Smooth muscle cell (in vitro differentiated cells): ENCODE data around the gene CAPZA1. TPM values are rescaled to one million over a fixed set of nuclear protein-coding genes. Genes with fewer than 3 reads are reported as not detected.
A peak's percentile ranks its signal among the peaks of the same experiment; 100 is the strongest.
"Not testable (repeated sequence)": the region's sequence is repeated elsewhere in the genome, so short reads cannot be mapped to it uniquely, and the experiment has no call there.

ENCODE experiments used
- DNase-seq: peaks from one replicate; lab custom pipeline; 2025; ENCODE audit not compliant: unreplicated experiment; lab: John Stamatoyannopoulos, UW
- H2AFZ ChIP-seq: fragments of 200-600 bp; sonication (generic); 2 replicates; pipeline ENCODE4 v1.6.0; 2016; ENCODE audit warnings: antibody characterized with exemption, low read depth, mild to moderate bottlenecking
- H3F3A ChIP-seq: fragments of 200-600 bp; sonication (generic); 2 replicates; pipeline ENCODE4 v1.6.0; 2017; ENCODE audit warnings: antibody characterized with exemption, low read depth
- H3K27ac ChIP-seq: fragments of 200-600 bp; sonication (generic); 2 replicates; pipeline ENCODE4 v1.5.1; 2016; ENCODE audit warnings: low read depth, mild to moderate bottlenecking
- H3K27me3 ChIP-seq: fragments of 200-600 bp; sonication (generic); 2 replicates; pipeline ENCODE4 v1.6.1; 2016; ENCODE audit warnings: low read depth, mild to moderate bottlenecking
- H3K36me3 ChIP-seq: fragments of 200-600 bp; sonication (generic); 2 replicates; pipeline ENCODE4 v1.5.1; 2016; ENCODE audit warnings: low read depth
- H3K4me1 ChIP-seq: fragments of 200-600 bp; sonication (generic); 2 replicates; pipeline ENCODE4 v1.5.1; 2016; ENCODE audit warnings: low read depth
- H3K4me2 ChIP-seq: fragments of 200-600 bp; sonication (generic); 2 replicates; pipeline ENCODE4 v1.6.0; 2016; ENCODE audit warnings: mild to moderate bottlenecking
- H3K4me3 ChIP-seq: fragments of 200-600 bp; sonication (generic); 2 replicates; pipeline ENCODE4 v1.5.1; 2016; ENCODE audit warnings: mild to moderate bottlenecking
- H3K79me2 ChIP-seq: fragments of 200-600 bp; sonication (generic); 2 replicates; pipeline ENCODE4 v1.6.0; 2016; ENCODE audit warnings: low read depth, mild to moderate bottlenecking
- H3K9ac ChIP-seq: fragments of 200-600 bp; sonication (generic); 2 replicates; pipeline ENCODE4 v1.6.0; 2016; ENCODE audit warnings: low read depth
- H3K9me3 ChIP-seq: fragments of 200-600 bp; sonication (generic); replicated peaks from 2 replicates; pipeline ENCODE4 v1.5.1; 2016; ENCODE audit warnings: low read depth
- H4K20me1 ChIP-seq: fragments of 200-600 bp; sonication (generic); 2 replicates; pipeline ENCODE4 v1.6.0; 2016; ENCODE audit warnings: low read depth
- WGBS: methylation state at CpG from one replicate; pipeline ENCODE4 v1.1.7; 2016; ENCODE audit warnings: low lambda C conversion rate; 5-methylcytosine and 5-hydroxymethylcytosine counted together
- polyA plus RNA-seq: library from polyadenylated mRNA; unstranded; fragments of >200 nt; fragmentation: Nextera tagmentation; extraction: Ambion mirVana; gene quantifications from 2 replicates; pipeline ENCODE4 v1.2.1, GENCODE V29; 2016
- total RNA-seq: library from RNA; depleted of rRNA; stranded (reverse); fragments of >200 nt; gene quantifications from 2 replicates; pipeline ENCODE4 v1.2.3, GENCODE V29; 2014
- TF ChIP-seq, protein P1 (sequence below): fragments of 200-600 bp; sonication (generic); IDR thresholded peaks from 2 replicates; pipeline ENCODE4 v1.5.1; 2017; ENCODE audit warnings: borderline replicate concordance, mild to moderate bottlenecking, antibody characterized with exemption; ENCODE audit not compliant: insufficient read depth, poor library complexity, severe bottlenecking

Gene CAPZA1
- total and polyA plus RNA-seq, 2 experiments from 2014 or later, result 100 to 264 TPM

DNA sequence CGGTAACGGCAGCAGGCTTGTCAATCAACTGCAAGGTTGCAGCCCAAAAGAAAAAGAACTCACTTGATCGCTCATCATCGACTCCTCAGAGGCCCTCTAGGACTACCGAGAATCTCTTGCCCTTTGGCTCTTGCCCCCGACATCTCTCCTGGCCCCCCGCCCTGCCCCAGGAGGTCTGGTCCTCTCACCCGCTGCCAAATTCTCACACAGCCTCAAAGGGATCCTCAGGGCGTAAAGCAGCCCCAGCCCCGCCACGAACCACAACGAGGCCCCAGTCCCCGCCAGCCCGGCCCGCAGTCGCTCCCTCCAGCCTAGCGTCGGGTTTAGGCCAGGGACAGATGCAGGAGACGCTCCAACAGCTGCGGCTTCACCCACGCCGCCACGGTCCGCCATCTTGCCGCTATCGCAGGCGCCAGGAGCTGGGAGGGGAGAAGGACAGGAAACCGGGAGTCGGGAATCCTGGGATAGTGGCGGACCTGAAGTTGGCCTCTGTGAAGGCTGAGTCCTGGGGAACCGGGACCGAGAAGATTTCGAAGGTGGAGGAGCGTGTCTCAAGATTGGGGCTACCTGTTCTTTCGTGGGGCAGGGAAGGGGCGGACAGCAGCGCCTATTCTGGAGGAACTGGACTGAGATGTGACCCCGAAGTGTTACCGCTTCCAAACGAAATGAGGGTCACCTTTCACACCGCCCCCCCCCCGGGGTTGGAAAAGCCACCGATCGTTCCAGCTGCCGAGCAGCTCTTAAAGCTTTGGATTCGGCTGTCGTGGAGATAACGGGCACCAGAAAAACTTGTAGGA lies 713 bp upstream of the CAPZA1 start, which contains the start of gene ST7L:
TSS of gene ST7L (minus strand) at position 421 of the 797 bp plus-strand sequence. CDS start at position 393, 28 bp downstream.
- peak within 1 kb of the TSS; percentile 73 for H2AFZ ChIP-seq
- peaks cover 79% of the 10 kb centered on the region for H3K79me2 ChIP-seq
- H3K4me2 ChIP-seq, result peak within 1 kb of the TSS; percentile 94
- under 1% methylated on average over 46 of the region's 48 CpGs for WGBS
- peaks cover 4% of the 10 kb centered on the region for H3F3A ChIP-seq
- no peaks in the 10 kb centered on the region for H3K27me3 ChIP-seq
- H4K20me1 ChIP-seq, result peaks cover 37% of the 10 kb centered on the region
- TF ChIP-seq, protein P1, sequence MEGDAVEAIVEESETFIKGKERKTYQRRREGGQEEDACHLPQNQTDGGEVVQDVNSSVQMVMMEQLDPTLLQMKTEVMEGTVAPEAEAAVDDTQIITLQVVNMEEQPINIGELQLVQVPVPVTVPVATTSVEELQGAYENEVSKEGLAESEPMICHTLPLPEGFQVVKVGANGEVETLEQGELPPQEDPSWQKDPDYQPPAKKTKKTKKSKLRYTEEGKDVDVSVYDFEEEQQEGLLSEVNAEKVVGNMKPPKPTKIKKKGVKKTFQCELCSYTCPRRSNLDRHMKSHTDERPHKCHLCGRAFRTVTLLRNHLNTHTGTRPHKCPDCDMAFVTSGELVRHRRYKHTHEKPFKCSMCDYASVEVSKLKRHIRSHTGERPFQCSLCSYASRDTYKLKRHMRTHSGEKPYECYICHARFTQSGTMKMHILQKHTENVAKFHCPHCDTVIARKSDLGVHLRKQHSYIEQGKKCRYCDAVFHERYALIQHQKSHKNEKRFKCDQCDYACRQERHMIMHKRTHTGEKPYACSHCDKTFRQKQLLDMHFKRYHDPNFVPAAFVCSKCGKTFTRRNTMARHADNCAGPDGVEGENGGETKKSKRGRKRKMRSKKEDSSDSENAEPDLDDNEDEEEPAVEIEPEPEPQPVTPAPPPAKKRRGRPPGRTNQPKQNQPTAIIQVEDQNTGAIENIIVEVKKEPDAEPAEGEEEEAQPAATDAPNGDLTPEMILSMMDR, result no peak
- no peaks in the 10 kb centered on the region for H3K36me3 ChIP-seq
- peaks cover 18% of the 10 kb centered on the region for H3K4me1 ChIP-seq
- H3K9ac ChIP-seq, result peak within 1 kb of the TSS; percentile 96
- peak; percentile 51 for DNase-seq
- H3K9me3 ChIP-seq, result no peaks in the 10 kb centered on the region
- peak within 1 kb of the TSS; percentile 96 for H3K27ac ChIP-seq
- peak within 1 kb of the TSS; percentile 89 for H3K4me3 ChIP-seq

DNA sequence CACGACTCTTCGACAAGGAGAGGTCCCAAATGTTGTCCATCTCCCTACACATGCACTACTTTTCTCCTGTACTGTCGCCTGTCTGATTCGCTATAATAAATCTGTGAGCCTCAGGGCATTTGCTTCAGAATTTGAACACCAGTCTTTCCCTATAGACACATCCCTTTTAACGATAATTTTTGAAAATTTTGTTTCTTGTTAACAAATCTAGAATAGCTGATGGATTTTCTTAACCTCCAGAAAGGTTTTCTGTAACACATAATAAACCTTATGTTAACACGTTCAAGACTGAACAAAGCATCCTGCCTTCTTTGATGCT lies 704 bp downstream of the CAPZA1 start:
- Histone ChIP-seq H3K27ac (peak overlapping the region; percentile 96), H3K4me2 (peak overlapping the region; percentile 94), H3K4me1 (peaks cover 18% of the 10 kb centered on the region), H3K9ac (peak overlapping the region; percentile 96), H3K27me3 (no peaks in the 10 kb centered on the region), H3K79me2 (peaks cover 93% of the 10 kb centered on the region), H4K20me1 (peaks cover 51% of the 10 kb centered on the region), H3F3A (peaks cover 4% of the 10 kb centered on the region), H2AFZ (no peak overlapping the region), H3K36me3 (no peaks in the 10 kb centered on the region), H3K9me3 (no peaks in the 10 kb centered on the region), H3K4me3 (peak overlapping the region; percentile 89)
- WGBS, result 3% methylated on average over 6 of the region's 6 CpGs
- no peak for DNase-seq
- TF ChIP-seq, protein P1, result no peak

DNA sequence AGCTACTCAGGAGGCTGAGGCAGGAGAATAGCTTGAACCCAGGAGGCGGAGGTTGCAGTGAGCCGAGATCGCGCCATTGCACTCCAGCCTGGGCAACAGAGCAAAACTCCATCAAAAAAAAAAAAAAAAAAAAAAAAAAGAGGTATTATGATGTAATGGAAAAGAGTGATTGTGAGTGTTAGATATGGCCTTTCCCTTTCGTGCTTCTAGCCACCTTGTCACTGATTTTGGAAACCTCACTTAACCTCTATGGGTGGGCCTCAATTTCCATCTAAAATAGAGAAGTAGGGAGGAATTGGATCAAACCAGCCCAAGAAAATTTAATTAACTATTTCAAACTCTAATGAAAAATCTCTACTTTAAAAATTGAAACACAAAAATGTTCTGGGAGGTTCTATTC lies 4.9 kb downstream of the CAPZA1 start:
- H3K4me3 ChIP-seq, DNase-seq, H3K27me3 ChIP-seq, H3K9ac ChIP-seq, H3K27ac ChIP-seq, H3K36me3 ChIP-seq, H3K4me2 ChIP-seq, H3K9me3 ChIP-seq, H2AFZ ChIP-seq, H3F3A ChIP-seq: not testable (repeated sequence)
- Histone ChIP-seq H4K20me1 (peaks cover 92% of the 10 kb centered on the region), H3K79me2 (peaks cover 100% of the 10 kb centered on the region), H3K4me1 (peaks cover 12% of the 10 kb centered on the region)
- 91% methylated on average over 5 of the region's 5 CpGs for WGBS

DNA sequence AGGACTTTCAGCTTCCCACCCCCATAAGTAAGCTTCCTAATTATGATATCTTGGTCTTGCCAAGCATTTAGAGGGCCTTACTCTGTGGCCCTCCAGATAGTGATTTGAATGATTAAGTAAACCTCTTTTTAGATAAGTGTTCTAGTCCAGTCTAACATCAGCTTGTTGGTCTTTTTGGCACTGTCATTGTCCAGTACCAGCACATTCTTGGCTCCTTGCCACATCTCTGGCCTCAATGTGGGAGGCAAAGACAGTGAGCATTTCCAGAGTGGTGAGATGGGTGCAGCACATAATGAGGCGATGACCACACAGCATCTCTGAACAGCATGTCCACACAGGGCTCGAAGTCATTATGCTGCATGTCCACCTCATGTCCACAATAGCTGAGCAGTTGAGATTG lies 6.1 kb downstream of the CAPZA1 start:
- Histone ChIP-seq H3F3A (peaks cover 3% of the 10 kb centered on the region), H3K36me3 (no peaks in the 10 kb centered on the region), H3K4me3 (no peak overlapping the region), H3K9ac (no peak overlapping the region), H3K27ac (no peak overlapping the region), H4K20me1 (peaks cover 100% of the 10 kb centered on the region), H3K4me1 (peaks cover 9% of the 10 kb centered on the region), H3K4me2 (no peak overlapping the region), H3K9me3 (no peaks in the 10 kb centered on the region), H3K79me2 (peaks cover 100% of the 10 kb centered on the region), H2AFZ (no peak overlapping the region), H3K27me3 (no peaks in the 10 kb centered on the region)
- 97% methylated on average over 2 of the region's 2 CpGs for WGBS
- DNase-seq, result no peak
- TF ChIP-seq, protein P1, result no peak
